Measurements from ENCODE around the gene EMC8. TPM values are rescaled to one million over a fixed set of nuclear protein-coding genes. Genes with fewer than 3 reads are reported as not detected.

Gene EMC8
- total RNA-seq, 2 donors from 2014 or later: 60.1 to 67.6 TPM

DNA sequence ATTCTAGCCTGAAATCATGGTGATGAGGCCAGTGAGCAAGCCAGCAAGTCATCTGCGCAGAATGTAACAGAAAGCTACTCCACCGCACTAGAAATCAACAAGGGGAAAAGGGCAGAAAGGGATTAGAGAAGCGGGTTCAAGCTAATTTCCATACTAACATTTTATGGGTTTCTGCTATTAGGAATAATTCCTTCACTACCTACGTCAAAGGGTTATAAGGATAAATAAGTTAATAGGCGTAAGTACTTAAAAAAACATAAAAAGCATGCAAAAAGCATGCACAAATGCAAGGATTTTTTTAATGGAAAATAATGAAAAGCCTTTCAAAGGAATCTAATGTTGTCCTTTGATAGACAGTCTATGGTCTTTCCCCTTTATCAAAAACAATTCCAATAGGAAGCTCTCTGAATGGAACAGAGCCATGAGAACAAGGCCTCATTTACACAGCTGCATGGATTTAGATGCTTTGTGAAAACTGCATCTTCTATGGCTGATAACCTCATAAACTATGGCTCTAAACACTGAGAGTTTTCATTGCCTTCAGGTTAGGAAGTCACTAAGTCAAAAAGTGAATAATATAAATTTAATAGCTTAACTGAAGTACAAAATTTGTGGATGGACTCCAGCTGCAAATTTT, 5.6 kb downstream of the EMC8 start:
- H3K9me3 Mint-ChIP-seq: peaks cover 9% of the 10 kb centered on the region
- no peaks in the 10 kb centered on the region for H3K27me3 Mint-ChIP-seq (ENCODE audit: insufficient read depth)
- Histone ChIP-seq H3K27me3 (ENCODE audit: control insufficient read depth, insufficient read depth, low read length, poor library complexity, severe bottlenecking) (no peaks in the 10 kb centered on the region), H3K27ac (ENCODE audit: low read depth, low read length) (no peak overlapping the region), H3K36me3 (ENCODE audit: control insufficient read depth, insufficient read depth, low read length) (peaks cover 86% of the 10 kb centered on the region), H3K4me3 (ENCODE audit: low read length) (no peak overlapping the region), H3K9me3 (ENCODE audit: control insufficient read depth, low read length) (peaks cover 12% of the 10 kb centered on the region), H3K4me1 (ENCODE audit: control insufficient read depth, insufficient read depth, low read length) (no peaks in the 10 kb centered on the region), H3K9ac (ENCODE audit: extremely low read depth, low read length, poor library complexity, severe bottlenecking) (no peak overlapping the region)
- WGBS, 2 experiments (ENCODE audit: insufficient coverage in 1 of 2, insufficient read length in 1 of 2): 95 to 100% methylated on average over 2 to 4 of the region's 5 CpGs
- H3K27ac Mint-ChIP-seq: peak overlapping the region; percentile 32
- H3K36me3 Mint-ChIP-seq (ENCODE audit: low read depth): peaks cover 83% of the 10 kb centered on the region
- peaks cover 38% of the 10 kb centered on the region for H3K4me1 Mint-ChIP-seq
- TF ChIP-seq CTCF (conservative IDR thresholded peaks at IDR 0.05): no peak
- DNase-seq: no peak
- H3K4me3 Mint-ChIP-seq: no peak overlapping the region

DNA sequence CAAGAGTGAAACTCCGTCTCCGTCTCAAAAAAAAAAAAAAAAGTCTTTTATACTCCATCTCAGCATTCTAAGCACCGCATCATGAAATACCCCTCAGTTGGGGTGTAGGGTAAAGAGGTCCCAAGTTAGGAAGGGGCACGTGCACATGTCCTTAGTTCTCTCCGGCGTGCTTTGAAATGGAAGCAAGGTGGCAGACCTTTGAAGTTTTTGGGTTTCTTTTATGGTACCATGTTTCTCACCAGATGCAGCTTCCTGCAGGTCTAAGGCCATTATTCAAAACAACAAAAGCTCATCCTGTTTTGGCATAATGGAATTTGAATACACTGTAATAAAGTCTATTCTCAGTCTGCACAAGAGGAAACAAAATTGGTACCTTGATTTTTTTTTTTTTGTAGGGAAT, 9.6 kb downstream of the EMC8 start:
- WGBS, 2 experiments (ENCODE audit: insufficient coverage in 1 of 2, insufficient read length in 1 of 2): 94 to 97% methylated on average over 4 to 6 of the region's 6 CpGs
- peaks cover 12% of the 10 kb centered on the region for H3K9me3 ChIP-seq (ENCODE audit: control insufficient read depth, low read length)
- peaks cover 96% of the 10 kb centered on the region for H3K36me3 ChIP-seq (ENCODE audit: control insufficient read depth, insufficient read depth, low read length)
- H3K27me3 ChIP-seq (ENCODE audit: control insufficient read depth, insufficient read depth, low read length, poor library complexity, severe bottlenecking): no peaks in the 10 kb centered on the region
- Mint-ChIP-seq H3K9me3 (peaks cover 9% of the 10 kb centered on the region), H3K27me3 (ENCODE audit: insufficient read depth) (no peaks in the 10 kb centered on the region), H3K36me3 (ENCODE audit: low read depth) (peaks cover 84% of the 10 kb centered on the region), H3K4me1 (peaks cover 30% of the 10 kb centered on the region), H3K4me3 (no peak overlapping the region), H3K27ac (no peak overlapping the region)
- peaks cover 2% of the 10 kb centered on the region for H3K4me1 ChIP-seq (ENCODE audit: control insufficient read depth, insufficient read depth, low read length)
- no peak overlapping the region for H3K27ac ChIP-seq (ENCODE audit: low read depth, low read length)
- DNase-seq: no peak
- TF ChIP-seq CTCF (conservative IDR thresholded peaks at IDR 0.05): no peak
- H3K9ac ChIP-seq (ENCODE audit: extremely low read depth, low read length, poor library complexity, severe bottlenecking): no peak overlapping the region
- no peak overlapping the region for H3K4me3 ChIP-seq (ENCODE audit: low read length)

DNA sequence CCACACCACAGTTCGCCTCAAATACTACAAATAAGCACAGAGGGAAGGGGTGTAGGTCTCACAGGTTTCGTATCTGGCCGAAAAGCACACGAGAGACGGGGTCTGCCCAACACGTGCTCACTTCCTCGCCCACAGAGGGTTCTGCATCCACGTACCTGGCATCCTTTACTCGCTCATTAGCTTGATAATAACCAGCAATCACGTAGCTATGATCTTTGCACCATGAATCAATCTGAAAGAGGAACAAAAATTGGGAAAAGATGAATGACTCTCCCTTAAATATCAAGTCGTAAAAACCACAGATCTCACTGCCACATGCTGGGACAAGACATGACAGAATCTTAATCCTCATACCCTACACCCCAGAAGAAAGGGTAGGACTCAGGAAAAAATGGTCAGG, 10.5 kb downstream of the EMC8 start:
- H3K27me3 Mint-ChIP-seq (ENCODE audit: insufficient read depth): no peaks in the 10 kb centered on the region
- peaks cover 12% of the 10 kb centered on the region for H3K9me3 ChIP-seq (ENCODE audit: control insufficient read depth, low read length)
- H3K27ac Mint-ChIP-seq: peak overlapping the region; percentile 17
- H3K4me3 ChIP-seq (ENCODE audit: low read length): no peak overlapping the region
- no peak overlapping the region for H3K27ac ChIP-seq (ENCODE audit: low read depth, low read length)
- peaks cover 78% of the 10 kb centered on the region for H3K36me3 Mint-ChIP-seq (ENCODE audit: low read depth)
- H3K4me1 ChIP-seq (ENCODE audit: control insufficient read depth, insufficient read depth, low read length): peaks cover 2% of the 10 kb centered on the region
- peaks cover 90% of the 10 kb centered on the region for H3K36me3 ChIP-seq (ENCODE audit: control insufficient read depth, insufficient read depth, low read length)
- no peak overlapping the region for H3K4me3 Mint-ChIP-seq
- H3K4me1 Mint-ChIP-seq: peaks cover 30% of the 10 kb centered on the region
- 95 to 98% methylated on average over 9 to 11 of the region's 11 CpGs for WGBS, 2 experiments (ENCODE audit: insufficient coverage in 1 of 2, insufficient read length in 1 of 2)
- no peaks in the 10 kb centered on the region for H3K27me3 ChIP-seq (ENCODE audit: control insufficient read depth, insufficient read depth, low read length, poor library complexity, severe bottlenecking)
- H3K9me3 Mint-ChIP-seq: peaks cover 9% of the 10 kb centered on the region
- no peak for TF ChIP-seq CTCF (conservative IDR thresholded peaks at IDR 0.05)
- no peak overlapping the region for H3K9ac ChIP-seq (ENCODE audit: extremely low read depth, low read length, poor library complexity, severe bottlenecking)
- no peak for DNase-seq

All from endodermal cell (in vitro differentiated cells).